NCI-H1694 (cell line): ENCODE data around the gene GCFC2.

Experiments
- DNase-seq: peaks from one replicate; lab custom pipeline; 2025; lab: John Stamatoyannopoulos, UW

GCFC2 gene

DNA sequence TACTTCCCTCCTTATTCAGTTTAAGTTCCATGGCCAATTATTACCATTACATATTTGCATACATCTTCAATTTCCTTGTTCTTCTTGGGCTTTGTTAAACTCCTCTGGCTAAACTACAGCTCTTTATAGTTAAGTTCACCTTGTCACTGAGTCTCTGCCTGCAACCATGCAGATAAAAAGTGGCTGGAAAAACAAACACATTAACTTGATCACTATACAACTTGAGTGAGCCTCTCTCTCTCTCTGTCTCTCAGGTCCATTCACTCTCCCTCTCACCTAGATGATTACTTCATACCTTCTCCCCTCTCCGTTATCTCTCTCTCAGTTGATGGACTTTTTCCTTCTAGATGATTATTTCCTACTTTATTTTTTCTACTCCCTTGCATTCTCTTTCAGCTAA is 30.3 kb downstream of the GCFC2 start:
- no peak for DNase-seq

DNA sequence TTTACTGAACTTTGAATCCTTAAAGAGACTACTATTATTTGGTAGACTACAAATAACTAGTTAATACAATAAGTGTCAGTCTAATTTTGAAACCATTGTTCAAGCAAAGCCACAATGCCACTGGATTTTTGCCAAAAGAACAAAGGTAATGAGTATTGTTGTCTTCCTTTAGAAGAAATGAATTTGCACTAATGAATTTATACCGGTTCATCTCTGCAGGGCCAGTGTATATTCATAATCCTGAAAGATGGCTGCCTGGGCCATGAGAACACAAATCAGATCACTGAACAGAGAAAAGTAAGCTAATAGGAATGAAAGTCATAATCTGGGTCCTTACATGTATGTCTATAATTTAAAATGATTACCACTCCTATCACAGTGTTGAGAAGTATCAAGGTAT is 31.2 kb downstream of the GCFC2 start:
- DNase-seq: no peak

DNA sequence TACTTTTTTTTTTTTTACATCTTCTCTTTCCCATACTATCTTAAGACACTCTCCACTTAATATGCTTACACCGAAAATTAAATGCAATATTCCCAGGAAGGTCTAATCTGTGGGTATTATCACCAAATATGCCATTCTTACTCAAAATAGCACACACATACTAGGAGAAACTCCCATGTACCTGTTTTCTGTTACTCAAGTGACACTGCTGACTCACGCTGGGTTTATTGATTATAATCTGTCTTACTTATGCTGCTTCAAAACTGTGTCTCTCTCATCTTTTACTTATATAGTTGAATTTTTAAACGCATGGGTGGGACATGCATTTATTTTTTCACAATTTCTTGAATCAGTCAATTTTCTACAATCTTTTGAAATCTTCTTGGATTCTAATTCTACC is 34.3 kb downstream of the GCFC2 start:
- no peak for DNase-seq

DNA sequence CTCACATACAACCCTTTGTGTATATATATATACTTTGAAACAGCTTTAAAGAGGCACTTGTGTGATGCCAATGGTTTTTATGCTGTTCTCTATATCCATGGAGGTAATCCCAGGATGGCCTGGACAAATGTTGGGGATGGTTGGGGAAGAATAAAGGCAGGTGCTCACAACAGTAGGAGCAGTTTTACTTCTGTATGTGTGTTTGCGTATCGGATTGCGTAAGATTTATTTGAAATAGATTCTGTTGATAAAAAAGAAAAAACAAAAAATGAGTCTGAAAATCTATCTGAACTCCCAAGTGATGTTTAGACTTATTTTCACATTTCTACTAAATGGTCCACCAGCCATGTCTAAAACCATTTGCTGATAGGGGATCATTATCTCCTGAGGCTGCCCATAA is 34.8 kb downstream of the GCFC2 start:
- DNase-seq: no peak

DNA sequence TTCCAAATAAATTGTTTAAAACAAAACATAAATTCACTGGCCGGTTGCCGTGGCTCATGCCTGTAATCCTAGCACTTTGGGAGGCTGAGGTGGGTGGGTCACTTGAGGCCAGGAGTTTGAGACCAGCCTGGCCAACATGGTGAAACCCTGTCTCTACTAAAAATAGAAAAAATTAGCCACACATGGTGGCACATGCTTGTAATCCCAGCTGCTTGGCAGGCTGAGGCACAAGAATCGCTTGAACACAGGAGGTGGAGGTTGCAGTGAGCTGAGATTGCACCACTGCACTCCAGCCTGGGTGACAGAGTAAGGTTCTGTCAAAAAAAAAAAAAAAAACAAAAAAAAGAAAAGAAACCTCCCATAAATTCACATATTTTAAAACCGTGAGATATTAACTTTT is 35.3 kb downstream of the GCFC2 start:
- peak; percentile 22 for DNase-seq

DNA sequence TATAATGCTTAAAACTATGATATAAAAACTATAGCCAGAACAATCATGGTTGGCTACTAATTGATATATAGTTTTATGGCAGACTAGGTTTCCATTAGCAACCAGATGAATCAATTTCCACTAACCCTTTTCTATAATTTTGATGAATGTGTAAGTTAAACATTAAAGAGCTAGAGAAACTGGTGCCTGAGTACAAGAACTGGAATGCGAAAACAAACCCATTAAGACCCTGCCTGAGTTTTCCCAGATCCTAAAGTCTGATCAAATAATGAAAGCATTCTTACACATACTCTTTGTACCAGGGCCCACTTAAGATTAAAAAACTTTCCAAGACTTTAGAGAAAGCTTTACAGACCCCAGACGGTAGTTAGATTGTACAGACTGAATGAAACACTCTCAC is 42.8 kb downstream of the GCFC2 start:
- DNase-seq: no peak

DNA sequence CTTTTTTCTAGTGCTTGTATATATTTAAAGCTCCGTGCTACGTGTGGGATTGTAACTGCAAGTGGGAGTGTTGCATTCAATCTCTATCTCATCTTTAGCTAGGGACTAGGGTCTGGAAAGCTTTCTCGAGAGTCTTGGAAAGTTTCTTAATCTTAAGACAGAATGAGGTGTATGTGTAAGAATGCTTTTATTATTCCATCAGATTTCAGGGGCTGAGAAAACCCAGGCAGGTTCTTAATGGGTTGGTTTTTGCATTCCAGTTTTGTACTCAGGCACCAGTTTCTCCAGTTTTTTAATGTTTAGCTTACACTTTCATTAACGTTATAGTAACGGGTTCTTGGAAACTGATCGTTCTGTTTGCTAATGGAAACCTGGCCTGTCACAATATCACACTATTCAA is 43.8 kb downstream of the GCFC2 start:
- no peak for DNase-seq

DNA sequence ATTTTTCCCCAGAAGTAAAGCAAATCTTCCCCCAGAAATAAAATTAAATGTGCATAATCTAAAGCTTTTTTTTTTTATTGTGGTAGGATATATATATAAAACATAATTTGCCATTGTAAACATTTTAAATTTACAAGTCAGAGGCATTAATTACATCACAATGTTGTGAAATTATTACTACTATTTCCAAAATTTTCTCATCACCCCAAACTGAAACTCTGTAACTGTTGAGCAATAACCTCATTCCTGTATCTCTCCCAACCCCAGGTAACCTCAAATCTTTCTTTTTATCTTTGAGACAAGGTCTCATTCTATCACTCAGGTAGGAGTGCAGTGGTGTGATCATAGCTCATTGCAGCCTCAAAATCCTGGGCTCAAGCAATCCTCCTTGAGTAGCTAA is 52.9 kb downstream of the GCFC2 start:
- DNase-seq: no peak

DNA sequence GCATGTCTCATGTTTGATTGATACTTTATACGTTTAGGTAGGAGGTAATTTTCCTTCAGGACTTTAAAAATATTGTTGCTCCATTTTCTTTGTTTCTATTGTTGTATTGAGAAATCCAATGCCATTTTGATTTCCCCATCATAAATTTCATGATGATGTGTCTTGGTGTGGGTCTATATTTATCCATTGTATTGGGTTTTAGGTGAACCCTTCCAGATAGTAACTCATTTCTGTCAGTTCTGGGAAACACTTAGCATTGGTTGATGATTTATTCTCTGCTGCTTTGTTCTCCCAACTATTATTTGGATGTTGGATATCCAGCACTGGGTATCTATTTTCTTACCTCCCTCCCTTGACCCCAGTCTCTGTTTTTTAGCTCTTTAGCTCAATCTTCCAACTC is 54.2 kb downstream of the GCFC2 start:
- no peak for DNase-seq

DNA sequence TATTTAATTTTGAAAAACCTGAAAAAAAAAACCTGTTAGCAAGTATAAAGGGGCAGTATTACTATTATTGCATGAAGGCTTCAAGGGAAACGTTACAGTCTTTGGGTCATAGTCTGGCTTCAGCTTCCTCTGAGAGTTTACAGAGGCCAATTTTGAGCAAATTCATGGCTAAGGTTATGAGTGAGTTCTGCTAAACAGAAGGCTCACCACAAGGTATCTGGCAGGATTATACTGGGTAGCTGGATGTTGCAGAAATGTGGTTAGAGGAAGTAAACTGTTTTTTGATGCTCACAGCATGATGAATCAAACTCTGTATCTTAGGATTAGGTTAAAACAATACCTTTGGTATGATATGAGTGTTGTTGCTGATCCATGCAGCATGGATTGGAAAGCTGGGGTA is 54.9 kb downstream of the GCFC2 start:
- DNase-seq: no peak

DNA sequence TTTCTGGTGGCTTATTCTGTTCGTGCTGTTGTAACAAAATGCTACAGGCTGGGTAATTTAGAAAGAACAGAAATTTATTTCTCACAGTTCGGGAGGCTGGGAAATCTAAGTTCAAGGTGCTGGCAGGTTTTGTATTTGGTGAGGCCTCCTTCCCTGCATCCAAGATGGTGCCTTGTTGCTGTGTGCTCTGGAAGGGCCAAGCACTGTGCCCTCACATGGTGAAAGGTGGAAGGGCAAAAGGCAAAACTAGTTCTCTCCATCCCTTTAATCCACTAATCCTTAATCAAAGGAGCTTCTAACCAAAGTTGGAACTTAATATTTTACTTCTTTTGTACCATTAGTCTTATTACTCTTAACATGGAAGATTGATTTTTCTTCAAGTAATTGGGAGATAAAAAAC is 56.7 kb downstream of the GCFC2 start:
- no peak for DNase-seq

DNA sequence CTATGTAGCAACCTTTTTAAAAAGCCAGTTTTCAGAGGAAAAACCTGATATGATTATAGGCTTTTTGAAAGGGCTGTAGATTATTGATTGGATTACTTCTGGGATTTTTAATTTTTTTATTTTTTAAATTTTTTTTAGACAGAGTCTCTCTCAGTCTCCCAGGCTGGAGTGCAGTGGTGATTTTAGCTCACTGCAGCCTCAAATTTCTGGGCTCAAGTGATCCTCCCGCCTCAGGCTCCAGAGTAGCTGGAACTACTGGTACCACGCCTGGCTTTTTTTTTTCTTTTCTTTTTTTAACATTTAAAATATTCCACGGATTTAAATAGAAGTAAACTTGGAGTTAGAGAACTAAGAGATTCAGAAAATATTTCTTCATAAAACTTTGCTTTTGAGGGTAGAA is 62.9 kb downstream of the GCFC2 start:
- no peak for DNase-seq

DNA sequence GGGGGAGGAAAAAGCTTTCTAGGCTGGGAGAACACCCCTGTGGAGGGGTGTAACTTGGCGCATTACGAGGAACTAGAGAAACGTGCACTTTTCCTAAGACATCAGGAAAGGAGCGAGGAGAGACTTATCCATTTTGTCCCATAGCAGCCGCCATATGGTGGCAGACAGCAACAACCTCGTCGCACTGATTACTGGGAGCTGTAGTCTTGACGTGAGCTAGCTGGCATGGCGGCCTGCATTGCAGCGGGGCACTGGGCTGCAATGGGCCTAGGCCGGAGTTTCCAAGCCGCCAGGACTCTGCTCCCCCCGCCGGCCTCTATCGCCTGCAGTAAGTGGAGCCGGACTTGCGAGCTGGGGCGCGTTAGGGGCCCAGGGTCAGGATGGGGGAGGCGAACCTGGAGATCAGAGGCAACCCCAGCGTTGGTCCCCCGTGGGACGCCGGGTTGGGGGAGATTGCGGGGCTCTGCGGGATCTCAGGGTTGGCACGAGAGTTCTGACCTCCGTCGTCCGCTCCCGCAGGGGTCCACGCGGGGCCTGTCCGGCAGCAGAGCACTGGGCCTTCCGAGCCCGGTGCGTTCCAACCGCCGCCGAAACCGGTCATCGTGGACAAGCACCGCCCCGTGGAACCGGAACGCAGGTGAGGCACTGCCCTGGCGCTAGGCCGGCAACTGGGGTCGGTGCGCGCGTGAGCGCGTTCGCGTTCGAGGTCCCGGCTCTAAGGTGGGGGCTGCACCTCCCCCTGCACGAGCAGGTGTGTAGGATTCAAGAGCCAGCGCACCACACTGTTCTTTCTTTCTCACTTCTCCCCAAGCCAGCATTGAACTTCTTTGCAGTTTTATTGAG is 63.9 kb downstream of the GCFC2 start, which contains the start of gene MRPL19:
Gene MRPL19 (plus strand): TSS at position 201 of the 843 bp plus-strand sequence. CDS start 25 bp downstream, at position 226.
- DNase-seq: peak; percentile 87

DNA sequence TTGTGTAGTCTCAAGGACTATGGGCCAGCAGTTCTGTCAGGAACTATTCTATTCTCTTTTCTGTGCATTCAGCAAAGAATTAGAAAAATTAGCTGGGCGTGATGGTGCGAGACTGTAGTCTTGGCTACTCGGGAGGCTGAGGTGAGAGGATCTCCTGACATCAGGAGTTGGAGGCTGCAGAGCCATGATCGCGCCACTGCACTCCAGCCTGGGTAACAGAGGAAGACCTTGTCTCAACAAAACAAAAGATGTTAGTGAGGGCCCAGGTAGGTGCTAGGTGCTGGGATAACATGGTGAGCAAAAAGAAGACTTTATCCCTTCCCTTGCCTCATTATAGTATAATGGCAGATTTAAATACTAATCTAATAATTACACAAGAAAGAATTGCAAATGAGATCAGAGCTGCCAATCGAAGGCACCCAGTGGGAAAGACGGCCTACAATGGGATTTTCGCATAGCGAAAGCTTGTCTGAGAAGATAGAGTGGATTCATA is 64.6 kb downstream of the GCFC2 start:
- no peak for DNase-seq

DNA sequence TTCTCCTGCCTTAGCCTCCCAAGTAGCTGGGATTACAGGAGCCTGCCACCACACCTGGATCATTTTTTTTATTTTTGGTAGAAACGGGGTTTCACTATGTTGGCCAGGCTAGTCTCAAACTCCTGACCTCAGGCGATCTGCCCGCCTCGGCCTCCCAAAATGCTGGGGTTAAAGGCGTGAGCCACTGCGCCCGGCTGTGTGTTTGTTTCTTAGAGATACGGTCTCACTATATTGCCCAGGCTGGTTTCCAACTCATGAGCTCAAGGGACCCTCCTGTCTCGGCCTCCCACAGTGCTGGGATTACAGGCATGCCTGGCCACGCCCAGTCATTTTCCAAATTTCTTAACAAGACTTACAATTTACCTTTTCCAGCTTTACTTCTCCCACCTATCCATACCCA is 65.1 kb downstream of the GCFC2 start:
- no peak for DNase-seq

DNA sequence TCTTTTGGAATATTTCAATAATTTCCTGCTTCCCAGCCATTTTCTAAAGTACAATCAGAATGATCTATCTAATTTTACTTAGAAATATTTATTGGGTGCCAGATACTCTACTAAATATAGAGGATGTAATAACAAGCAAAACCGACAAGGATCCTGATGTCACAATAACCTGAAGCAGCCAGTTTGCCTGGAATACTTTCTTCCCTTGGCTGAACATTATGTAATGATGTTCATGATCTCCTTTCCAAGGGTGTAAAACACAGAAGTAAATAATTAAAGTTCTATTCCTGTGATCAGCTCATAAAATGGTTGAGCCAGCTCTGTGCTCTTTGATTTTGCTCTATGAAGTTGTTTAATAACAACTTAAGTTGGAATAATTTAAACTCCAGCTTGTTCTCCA is 66.7 kb downstream of the GCFC2 start:
- DNase-seq: no peak

DNA sequence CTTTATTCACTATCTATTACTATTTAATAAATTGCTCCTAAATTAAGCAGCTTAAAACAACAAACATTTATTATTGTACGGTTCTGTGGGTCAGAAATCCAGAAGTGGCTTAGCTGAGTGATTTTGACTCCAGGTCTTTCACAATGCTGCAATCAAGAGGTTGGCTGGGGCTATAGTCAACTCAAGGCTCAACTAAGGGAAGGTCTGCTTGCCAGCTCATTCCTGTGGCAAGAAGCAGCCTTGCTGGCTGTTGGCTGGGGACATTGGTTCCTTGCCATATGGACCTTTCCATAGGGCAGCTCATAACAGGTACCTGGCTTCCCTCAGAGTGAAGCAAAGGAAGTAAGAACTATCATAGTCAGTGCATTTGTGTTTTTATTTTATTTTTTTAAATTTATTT is 69.1 kb downstream of the GCFC2 start:
- DNase-seq: no peak

DNA sequence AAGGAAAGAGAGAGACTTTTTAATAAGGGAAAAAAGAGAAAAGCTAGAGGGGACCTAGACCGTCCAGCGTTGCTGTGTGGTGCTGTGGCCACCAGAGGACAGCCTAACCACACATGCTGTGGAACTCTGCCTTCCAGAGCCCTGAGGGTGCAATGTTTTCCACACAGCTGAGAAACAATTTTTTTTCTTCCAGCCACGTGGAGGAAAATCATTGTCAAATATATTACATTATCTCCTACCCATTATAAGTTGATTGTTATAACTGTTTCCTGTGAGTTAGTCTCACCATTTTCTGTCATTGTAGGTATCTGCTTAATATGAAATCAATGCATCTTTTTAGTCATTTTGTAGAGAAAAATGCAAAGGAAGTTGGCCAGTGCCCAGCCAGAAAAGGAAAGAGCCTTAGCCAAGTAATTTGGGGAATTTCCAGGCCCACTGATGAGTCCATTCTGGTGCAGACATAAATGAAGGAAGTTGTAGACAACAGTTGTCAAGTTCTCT is 70.0 kb downstream of the GCFC2 start:
- peak; percentile 60 for DNase-seq

DNA sequence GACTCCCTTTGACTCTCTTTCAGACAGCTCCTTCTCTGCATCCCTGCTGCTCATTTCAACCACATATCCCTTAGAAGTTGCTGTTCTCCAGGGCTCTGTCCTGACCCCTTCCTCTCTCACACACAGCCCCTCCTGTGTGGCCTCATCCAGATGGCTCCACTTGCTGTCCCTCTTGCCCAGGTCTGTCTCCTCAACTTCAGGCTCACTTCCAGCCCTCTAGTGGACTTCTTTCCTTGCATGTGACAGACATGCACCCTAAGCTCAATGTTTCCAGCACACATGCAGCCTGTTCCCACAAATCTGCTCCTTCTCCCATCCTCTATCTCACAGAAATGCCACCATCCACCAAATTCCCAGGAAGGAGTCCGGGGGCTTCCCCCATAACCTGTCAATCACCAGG is 73.1 kb downstream of the GCFC2 start:
- DNase-seq: no peak

DNA sequence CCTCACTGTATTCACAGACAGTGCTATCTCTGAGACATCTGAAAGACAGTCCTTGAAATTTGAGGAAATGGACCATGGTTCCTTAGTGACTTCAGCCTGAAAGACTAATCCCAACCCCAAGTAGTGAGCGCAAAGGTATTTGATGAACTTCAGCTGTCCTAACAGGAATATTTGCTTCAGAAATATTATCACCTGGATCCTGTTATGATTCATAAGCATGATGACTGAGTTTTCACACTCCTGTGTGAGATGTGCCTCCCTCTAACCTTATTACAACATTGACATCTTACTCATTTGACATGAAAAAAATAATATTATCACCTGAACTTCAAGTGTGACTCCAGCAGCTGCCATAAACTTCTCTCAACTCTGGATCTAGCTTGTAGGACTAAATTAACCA is 75.8 kb downstream of the GCFC2 start:
- DNase-seq: no peak

DNA sequence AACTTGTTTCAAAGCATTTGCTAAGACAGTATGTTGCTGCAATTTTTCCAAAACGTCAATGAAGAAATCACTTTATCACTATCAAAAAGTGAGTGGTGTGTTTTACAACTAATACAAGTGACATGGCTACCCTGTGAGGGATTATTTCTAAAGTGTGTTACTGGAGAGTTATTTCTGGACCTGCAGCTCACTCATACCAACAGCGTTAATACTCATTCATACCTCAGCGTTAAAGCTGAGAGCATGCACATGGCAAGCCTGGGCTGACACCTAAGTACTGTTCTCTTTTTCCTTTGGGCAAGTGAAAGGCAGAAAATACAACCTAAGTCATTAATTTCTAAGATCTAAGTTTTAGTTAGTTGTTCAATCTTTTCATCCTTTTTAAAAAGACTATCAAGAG is 77.1 kb downstream of the GCFC2 start:
- no peak for DNase-seq

DNA sequence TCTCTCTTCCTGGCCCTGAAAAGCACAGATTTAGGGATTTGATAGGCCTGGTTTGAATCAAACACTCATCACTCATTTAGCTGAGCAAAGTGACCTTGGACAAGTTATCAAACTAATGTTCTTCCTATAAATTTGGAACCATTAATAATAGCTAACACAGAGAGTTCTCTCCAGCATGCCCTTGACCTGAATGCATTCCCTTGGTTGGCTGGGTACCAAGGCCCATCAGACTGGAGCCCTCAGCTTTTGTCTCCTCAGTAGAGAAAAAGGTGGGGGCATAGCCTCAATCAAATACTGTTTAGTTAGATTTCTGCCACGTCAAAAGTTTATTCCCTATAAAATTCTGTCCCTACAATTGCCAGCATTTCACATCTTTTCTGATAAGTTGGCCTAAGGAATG is 77.9 kb downstream of the GCFC2 start:
- DNase-seq: no peak

DNA sequence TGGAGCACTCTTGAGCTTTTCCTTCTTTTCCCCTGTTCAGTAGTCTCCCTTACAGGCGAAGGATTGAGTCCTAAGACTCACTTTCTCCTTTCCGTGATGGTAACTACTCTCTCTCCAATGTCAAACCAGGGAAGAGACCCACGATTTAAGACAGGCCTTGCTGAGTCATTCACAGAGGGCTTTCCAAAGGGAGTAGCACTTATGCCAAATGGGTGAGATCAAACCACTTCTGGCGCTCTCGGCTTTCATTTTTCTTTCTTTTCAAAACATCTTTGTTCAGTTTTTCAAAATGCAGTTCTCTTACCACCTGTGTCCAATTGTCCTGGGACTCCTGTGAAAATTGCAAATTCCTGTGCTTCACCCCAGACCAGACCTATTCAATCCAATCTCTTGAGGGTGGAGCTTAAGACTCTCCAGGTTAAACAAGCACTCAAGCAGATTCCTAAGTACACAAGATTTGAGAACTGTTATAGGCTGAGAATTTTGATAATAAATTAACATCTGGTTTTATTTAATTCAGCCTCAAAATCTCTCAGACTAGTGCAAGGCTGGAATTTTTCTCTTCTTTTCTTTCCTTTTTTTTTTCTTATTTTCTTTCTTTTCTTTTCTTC is 78.5 kb downstream of the GCFC2 start:
- DNase-seq: no peak
